ENCODE data around the gene ANP32E.

The ANP32E gene

GRCh38 chr1:150180474-150180873 is 55.4 kb downstream of the ANP32E start:
- TF ChIP-seq SPI1 (IDR thresholded peaks at IDR 0.05; ENCODE audit: borderline replicate concordance, low read depth) (no peak), GABPA (IDR thresholded peaks at IDR 0.05; ENCODE audit: low read depth) (no peak), CTCF (IDR thresholded peaks at IDR 0.05; ENCODE audit: insufficient read depth, low read length) (no peak), POLR2AphosphoS5 (IDR thresholded peaks at IDR 0.05; ENCODE audit: low read depth) (no peak), REST (IDR thresholded peaks at IDR 0.05; ENCODE audit: insufficient replicate concordance, low read depth) (no peak)
- DNase-seq (ENCODE audit: low read depth in 1 of 2, low spot score in 1 of 2), result no peak
- H3K27me3 ChIP-seq (ENCODE audit: insufficient read depth, poor library complexity, severe bottlenecking), result no peaks in the 10 kb centered on the region
- no peak overlapping the region for H3K27ac ChIP-seq (replicated peaks)
- H3K4me3 ChIP-seq (replicated peaks; ENCODE audit: insufficient read depth, low read length), result no peak overlapping the region

- H3K27ac ChIP-seq (replicated peaks), result no peak overlapping the region
- no peak overlapping the region for H3K4me3 ChIP-seq (replicated peaks; ENCODE audit: insufficient read depth, low read length)
- TF ChIP-seq CTCF (IDR thresholded peaks at IDR 0.05; ENCODE audit: insufficient read depth, low read length) (no peak), GABPA (IDR thresholded peaks at IDR 0.05; ENCODE audit: low read depth) (no peak), POLR2AphosphoS5 (IDR thresholded peaks at IDR 0.05; ENCODE audit: low read depth) (no peak), REST (IDR thresholded peaks at IDR 0.05; ENCODE audit: insufficient replicate concordance, low read depth) (no peak), SPI1 (IDR thresholded peaks at IDR 0.05; ENCODE audit: borderline replicate concordance, low read depth) (no peak)
- no peaks in the 10 kb centered on the region for H3K27me3 ChIP-seq (ENCODE audit: insufficient read depth, poor library complexity, severe bottlenecking)
- no peak for DNase-seq (ENCODE audit: low read depth in 1 of 2, low spot score in 1 of 2)
Measured at GRCh38 chr1:150179867-150180266, 56.0 kb downstream of the ANP32E start.

- Histone ChIP-seq H3K27ac (replicated peaks) (peak overlapping the region; percentile 49), H3K4me3 (replicated peaks; ENCODE audit: insufficient read depth, low read length) (no peak overlapping the region), H3K27me3 (ENCODE audit: insufficient read depth, poor library complexity, severe bottlenecking) (no peaks in the 10 kb centered on the region)
- peak in 1 of 2 experiments; percentile 82 for DNase-seq (ENCODE audit: low read depth in 1 of 2, low spot score in 1 of 2)
- TF ChIP-seq POLR2AphosphoS5 (IDR thresholded peaks at IDR 0.05; ENCODE audit: low read depth) (no peak), SPI1 (IDR thresholded peaks at IDR 0.05; ENCODE audit: borderline replicate concordance, low read depth) (peak; percentile 47; the same call in 1 of the 2 replicates)
Measured at GRCh38 chr1:150178548-150178947, 57.4 kb downstream of the ANP32E start.

- peak; percentile 57 to 83 for DNase-seq (ENCODE audit: low read depth in 1 of 2, low spot score in 1 of 2)
- Histone ChIP-seq H3K27ac (replicated peaks) (peak overlapping the region; percentile 59), H3K27me3 (ENCODE audit: insufficient read depth, poor library complexity, severe bottlenecking) (no peaks in the 10 kb centered on the region), H3K4me3 (replicated peaks; ENCODE audit: insufficient read depth, low read length) (no peak overlapping the region)
- TF ChIP-seq GABPA (IDR thresholded peaks at IDR 0.05; ENCODE audit: low read depth), result no peak
- TF ChIP-seq SPI1 (IDR thresholded peaks at IDR 0.05; ENCODE audit: borderline replicate concordance, low read depth), result peak; percentile 65; the same call in 1 of the 2 replicates
Measured at GRCh38 chr1:150176593-150176992, 59.3 kb downstream of the ANP32E start.

GRCh38 chr1:150173141-150173585 is 62.7 kb downstream of the ANP32E start:
- DNase-seq (ENCODE audit: low read depth in 1 of 2, low spot score in 1 of 2), result no peak
- no peak overlapping the region for H3K27ac ChIP-seq (replicated peaks)
- TF ChIP-seq CTCF (IDR thresholded peaks at IDR 0.05; ENCODE audit: insufficient read depth, low read length), result no peak
- TF ChIP-seq POLR2AphosphoS5 (IDR thresholded peaks at IDR 0.05; ENCODE audit: low read depth), result no peak
- TF ChIP-seq REST (IDR thresholded peaks at IDR 0.05; ENCODE audit: insufficient replicate concordance, low read depth), result no peak
- no peak for TF ChIP-seq SPI1 (IDR thresholded peaks at IDR 0.05; ENCODE audit: borderline replicate concordance, low read depth)
- TF ChIP-seq GABPA (IDR thresholded peaks at IDR 0.05; ENCODE audit: low read depth), result no peak
- H3K4me3 ChIP-seq (replicated peaks; ENCODE audit: insufficient read depth, low read length), result no peak overlapping the region
- no peaks in the 10 kb centered on the region for H3K27me3 ChIP-seq (ENCODE audit: insufficient read depth, poor library complexity, severe bottlenecking)
